ENCODE results near the gene STK35.

STK35 gene

GRCh38 chr20:2142649-2143048 lies 41.0 kb downstream of the STK35 start:
- peaks cover 3% of the 10 kb centered on the region for H3K4me1 ChIP-seq (ENCODE audit: control insufficient read depth, insufficient read depth, low read depth, low read length)
- H3K23ac ChIP-seq (ENCODE audit: low read length in 2 of 2): no peak overlapping the region
- no peak overlapping the region for H3K4me2 ChIP-seq (ENCODE audit: low read length, poor library complexity, severe bottlenecking)
- no peak overlapping the region for H3K4ac ChIP-seq (ENCODE audit: low read depth in 1 of 2, low read length in 2 of 2)
- no peak overlapping the region for H4K8ac ChIP-seq (ENCODE audit: low read length)
- H3K36me3 ChIP-seq (ENCODE audit: control insufficient read depth in 1 of 2, insufficient read depth in 2 of 2, low read depth in 1 of 2, low read length in 2 of 2): peaks cover 41 to 43% of the 10 kb centered on the region in 2 experiments
- no peak for DNase-seq
- no peak overlapping the region for H3K27ac ChIP-seq (ENCODE audit: low read length, poor library complexity, severe bottlenecking)
- no peak overlapping the region for H3K9ac ChIP-seq (ENCODE audit: low read length)
- no peaks in the 10 kb centered on the region for H3K27me3 ChIP-seq (ENCODE audit: control insufficient read depth in 1 of 2, insufficient read depth in 1 of 2, low read length in 2 of 2)
- H2BK120ac ChIP-seq (ENCODE audit: low read depth, low read length): no peak overlapping the region
- H2BK12ac ChIP-seq (ENCODE audit: low read length in 2 of 2): no peak overlapping the region
- H4K91ac ChIP-seq (ENCODE audit: low read length): no peak overlapping the region
- H2AFZ ChIP-seq (ENCODE audit: low read depth, low read length): no peak overlapping the region
- H3K9me3 ChIP-seq (ENCODE audit: control insufficient read depth, low read length): no peaks in the 10 kb centered on the region
- no peak overlapping the region for H2BK15ac ChIP-seq (ENCODE audit: low read depth, poor library complexity, severe bottlenecking)
- H3K14ac ChIP-seq (ENCODE audit: low read length in 2 of 2): no peak overlapping the region
- H2BK5ac ChIP-seq (ENCODE audit: low read depth, low read length, poor library complexity, severe bottlenecking): no peak overlapping the region
- 97% methylated on average over 6 of the region's 6 CpGs for WGBS
- H3K79me1 ChIP-seq (replicated peaks; ENCODE audit: low read length, poor library complexity, severe bottlenecking): peaks cover 76% of the 10 kb centered on the region
- H3K4me3 ChIP-seq (ENCODE audit: insufficient read depth in 1 of 2, low read depth in 1 of 2, low read length in 2 of 2): no peak overlapping the region
- H2AK5ac ChIP-seq (ENCODE audit: low read length, severe bottlenecking): no peak overlapping the region
- H3K18ac ChIP-seq (ENCODE audit: low read depth in 1 of 2, low read length in 2 of 2): no peak overlapping the region

DNA sequence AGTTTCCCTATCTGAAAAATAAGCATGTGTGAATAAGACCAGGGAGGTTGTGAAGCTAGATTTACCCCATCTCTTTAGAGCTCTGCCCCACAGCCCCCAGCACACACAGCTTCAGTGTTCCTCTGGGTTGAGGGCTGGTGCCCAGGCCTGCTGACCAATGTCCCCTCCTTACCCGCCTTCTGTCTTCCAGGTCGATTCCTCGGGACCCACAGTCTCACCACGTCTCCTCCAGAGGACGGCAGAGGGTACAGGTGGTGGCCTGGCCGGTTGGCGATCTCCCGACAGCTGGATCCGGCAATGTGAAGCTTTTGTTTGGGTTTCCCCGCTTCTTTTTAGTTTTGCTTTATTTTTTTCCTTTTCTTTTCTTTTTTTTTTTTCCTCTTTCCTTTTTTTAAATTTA lies 42.0 kb downstream of the STK35 start:
- no peaks in the 10 kb centered on the region for H3K27me3 ChIP-seq (ENCODE audit: control insufficient read depth in 1 of 2, insufficient read depth in 1 of 2, low read length in 2 of 2)
- no peak overlapping the region for H2AFZ ChIP-seq (ENCODE audit: low read depth, low read length)
- no peaks in the 10 kb centered on the region for H3K9me3 ChIP-seq (ENCODE audit: control insufficient read depth, low read length)
- no peak overlapping the region for H3K4me3 ChIP-seq (ENCODE audit: insufficient read depth in 1 of 2, low read depth in 1 of 2, low read length in 2 of 2)
- no peak overlapping the region for H3K4me2 ChIP-seq (ENCODE audit: low read length, poor library complexity, severe bottlenecking)
- H2BK15ac ChIP-seq (ENCODE audit: low read depth, poor library complexity, severe bottlenecking): no peak overlapping the region
- H3K79me1 ChIP-seq (replicated peaks; ENCODE audit: low read length, poor library complexity, severe bottlenecking): peaks cover 74% of the 10 kb centered on the region
- H4K91ac ChIP-seq (ENCODE audit: low read length): no peak overlapping the region
- H3K27ac ChIP-seq (ENCODE audit: low read length, poor library complexity, severe bottlenecking): no peak overlapping the region
- H3K23ac ChIP-seq (ENCODE audit: low read length in 2 of 2): no peak overlapping the region
- no peak for DNase-seq
- no peak overlapping the region for H3K14ac ChIP-seq (ENCODE audit: low read length in 2 of 2)
- no peak overlapping the region for H3K9ac ChIP-seq (ENCODE audit: low read length)
- H2BK5ac ChIP-seq (ENCODE audit: low read depth, low read length, poor library complexity, severe bottlenecking): no peak overlapping the region
- no peak overlapping the region for H2AK5ac ChIP-seq (ENCODE audit: low read length, severe bottlenecking)
- H3K4me1 ChIP-seq (ENCODE audit: control insufficient read depth, insufficient read depth, low read depth, low read length): peaks cover 2% of the 10 kb centered on the region
- H2BK12ac ChIP-seq (ENCODE audit: low read length in 2 of 2): no peak overlapping the region
- no peak overlapping the region for H2BK120ac ChIP-seq (ENCODE audit: low read depth, low read length)
- no peak overlapping the region for H3K4ac ChIP-seq (ENCODE audit: low read depth in 1 of 2, low read length in 2 of 2)
- 98% methylated on average over 10 of the region's 10 CpGs for WGBS
- no peak overlapping the region for H3K18ac ChIP-seq (ENCODE audit: low read depth in 1 of 2, low read length in 2 of 2)
- no peak overlapping the region for H4K8ac ChIP-seq (ENCODE audit: low read length)
- peaks cover 45 to 48% of the 10 kb centered on the region in 2 experiments for H3K36me3 ChIP-seq (ENCODE audit: control insufficient read depth in 1 of 2, insufficient read depth in 2 of 2, low read depth in 1 of 2, low read length in 2 of 2)

- Histone ChIP-seq H4K8ac (ENCODE audit: low read length) (no peak overlapping the region), H2BK5ac (ENCODE audit: low read depth, low read length, poor library complexity, severe bottlenecking) (no peak overlapping the region), H3K23ac (ENCODE audit: low read length in 2 of 2) (no peak overlapping the region), H2AFZ (ENCODE audit: low read depth, low read length) (no peak overlapping the region), H3K4ac (ENCODE audit: low read depth in 1 of 2, low read length in 2 of 2) (no peak overlapping the region), H3K4me1 (ENCODE audit: control insufficient read depth, insufficient read depth, low read depth, low read length) (peaks cover 3% of the 10 kb centered on the region), H3K27ac (ENCODE audit: low read length, poor library complexity, severe bottlenecking) (no peak overlapping the region), H3K18ac (ENCODE audit: low read depth in 1 of 2, low read length in 2 of 2) (no peak overlapping the region), H2BK12ac (ENCODE audit: low read length in 2 of 2) (no peak overlapping the region), H3K79me1 (replicated peaks; ENCODE audit: low read length, poor library complexity, severe bottlenecking) (peaks cover 64% of the 10 kb centered on the region), H3K9ac (ENCODE audit: low read length) (no peak overlapping the region), H3K9me3 (ENCODE audit: control insufficient read depth, low read length) (no peaks in the 10 kb centered on the region), H2AK5ac (ENCODE audit: low read length, severe bottlenecking) (no peak overlapping the region), H4K91ac (ENCODE audit: low read length) (no peak overlapping the region), H2BK15ac (ENCODE audit: low read depth, poor library complexity, severe bottlenecking) (no peak overlapping the region), H2BK120ac (ENCODE audit: low read depth, low read length) (no peak overlapping the region), H3K4me2 (ENCODE audit: low read length, poor library complexity, severe bottlenecking) (no peak overlapping the region), H3K14ac (ENCODE audit: low read length in 2 of 2) (no peak overlapping the region), H3K4me3 (ENCODE audit: insufficient read depth in 1 of 2, low read depth in 1 of 2, low read length in 2 of 2) (no peak overlapping the region), H3K27me3 (ENCODE audit: control insufficient read depth in 1 of 2, insufficient read depth in 1 of 2, low read length in 2 of 2) (no peaks in the 10 kb centered on the region), H3K36me3 (ENCODE audit: control insufficient read depth in 1 of 2, insufficient read depth in 2 of 2, low read depth in 1 of 2, low read length in 2 of 2) (peaks cover 46 to 56% of the 10 kb centered on the region in 2 experiments)
- 99% methylated on average over 11 of the region's 11 CpGs for WGBS
- no peak for DNase-seq
Observed at GRCh38 chr20:2144850-2145249, 43.2 kb downstream of the STK35 start.

DNA sequence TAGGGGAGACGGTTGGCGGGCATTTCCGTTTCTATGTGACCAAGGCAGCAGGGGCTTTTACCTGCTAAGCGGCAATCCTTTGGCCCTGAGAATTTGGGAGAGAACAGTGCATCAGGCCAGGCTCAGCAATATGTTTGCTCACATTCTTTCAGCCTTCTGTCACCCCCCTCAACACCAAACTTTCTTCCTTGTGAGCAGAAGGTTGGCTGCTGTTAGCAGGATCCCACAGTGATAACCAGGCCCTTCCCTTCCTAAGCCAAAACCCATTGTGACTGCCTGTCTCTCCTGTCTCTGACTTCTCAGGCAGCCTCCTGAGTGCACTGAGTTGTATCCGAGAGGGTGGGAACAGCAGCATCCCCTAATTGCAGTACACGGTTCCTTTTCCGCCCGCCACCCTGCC lies 43.7 kb downstream of the STK35 start:
- H3K4me3 ChIP-seq (ENCODE audit: insufficient read depth in 1 of 2, low read depth in 1 of 2, low read length in 2 of 2): no peak overlapping the region
- H4K8ac ChIP-seq (ENCODE audit: low read length): no peak overlapping the region
- no peak overlapping the region for H3K4ac ChIP-seq (ENCODE audit: low read depth in 1 of 2, low read length in 2 of 2)
- peaks cover 60% of the 10 kb centered on the region for H3K79me1 ChIP-seq (replicated peaks; ENCODE audit: low read length, poor library complexity, severe bottlenecking)
- H2BK12ac ChIP-seq (ENCODE audit: low read length in 2 of 2): no peak overlapping the region
- H3K36me3 ChIP-seq (ENCODE audit: control insufficient read depth in 1 of 2, insufficient read depth in 2 of 2, low read depth in 1 of 2, low read length in 2 of 2): peaks cover 44 to 51% of the 10 kb centered on the region in 2 experiments
- no peak overlapping the region for H3K18ac ChIP-seq (ENCODE audit: low read depth in 1 of 2, low read length in 2 of 2)
- no peaks in the 10 kb centered on the region for H3K27me3 ChIP-seq (ENCODE audit: control insufficient read depth in 1 of 2, insufficient read depth in 1 of 2, low read length in 2 of 2)
- no peak overlapping the region for H3K14ac ChIP-seq (ENCODE audit: low read length in 2 of 2)
- peaks cover 3% of the 10 kb centered on the region for H3K4me1 ChIP-seq (ENCODE audit: control insufficient read depth, insufficient read depth, low read depth, low read length)
- no peak overlapping the region for H2AK5ac ChIP-seq (ENCODE audit: low read length, severe bottlenecking)
- 96% methylated on average over 8 of the region's 8 CpGs for WGBS
- no peak overlapping the region for H2BK120ac ChIP-seq (ENCODE audit: low read depth, low read length)
- H2AFZ ChIP-seq (ENCODE audit: low read depth, low read length): no peak overlapping the region
- no peak overlapping the region for H2BK5ac ChIP-seq (ENCODE audit: low read depth, low read length, poor library complexity, severe bottlenecking)
- H3K9ac ChIP-seq (ENCODE audit: low read length): no peak overlapping the region
- H3K4me2 ChIP-seq (ENCODE audit: low read length, poor library complexity, severe bottlenecking): no peak overlapping the region
- no peak overlapping the region for H4K91ac ChIP-seq (ENCODE audit: low read length)
- H2BK15ac ChIP-seq (ENCODE audit: low read depth, poor library complexity, severe bottlenecking): no peak overlapping the region
- DNase-seq: no peak
- no peak overlapping the region for H3K23ac ChIP-seq (ENCODE audit: low read length in 2 of 2)
- H3K27ac ChIP-seq (ENCODE audit: low read length, poor library complexity, severe bottlenecking): no peak overlapping the region
- no peaks in the 10 kb centered on the region for H3K9me3 ChIP-seq (ENCODE audit: control insufficient read depth, low read length)
